Stimulated activated CD4-positive, alpha-beta T cell treated with anti-CD3 and anti-CD28 coated beads, Interleukin-12 subunit alpha, Interleukin-12 subunit beta, amount 100 ng/mL, for 4 hours (primary cell): Measurements from ENCODE around the gene MCF2.
"Not testable (repeated sequence)": the region's sequence is repeated elsewhere in the genome, so short reads cannot be mapped to it uniquely, and the experiment has no call there.

Experiments used
- DNase-seq: peaks from one replicate; pipeline ENCODE4 v3.0.0-alpha.2; 2020

MCF2 gene

GRCh38 chrX:139708067-139708466, at the start of gene MCF2:
Gene MCF2 (minus strand): TSS chrX:139708167. CDS start chrX:139651744, 56,423 bp downstream.
- DNase-seq, result no peak

- no peak for DNase-seq
Measured at GRCh38 chrX:139751053-139751452, 43.1 kb upstream of the MCF2 start.

GRCh38 chrX:139750390-139750789, 42.4 kb upstream of the MCF2 start:
- no peak for DNase-seq

- no peak for DNase-seq
Measured at GRCh38 chrX:139739138-139739537, 31.2 kb upstream of the MCF2 start.

- no peak for DNase-seq
Measured at GRCh38 chrX:139738581-139738980, 30.6 kb upstream of the MCF2 start.

GRCh38 chrX:139736151-139736550, 28.2 kb upstream of the MCF2 start:
- no peak for DNase-seq

- DNase-seq, result no peak
Measured at GRCh38 chrX:139734996-139735395, 27.0 kb upstream of the MCF2 start.

- no peak for DNase-seq
Measured at GRCh38 chrX:139725720-139726119, 17.8 kb upstream of the MCF2 start.

GRCh38 chrX:139724626-139725025, 16.7 kb upstream of the MCF2 start:
- DNase-seq, result no peak

- no peak for DNase-seq
Measured at GRCh38 chrX:139720979-139721378, 13.0 kb upstream of the MCF2 start.

GRCh38 chrX:139720136-139720535, 12.2 kb upstream of the MCF2 start:
- no peak for DNase-seq

GRCh38 chrX:139702658-139703057, 5.3 kb downstream of the MCF2 start:
- no peak for DNase-seq

GRCh38 chrX:139692908-139693307, 15.1 kb downstream of the MCF2 start:
- no peak for DNase-seq

- no peak for DNase-seq
Measured at GRCh38 chrX:139692506-139692849, 15.5 kb downstream of the MCF2 start.

GRCh38 chrX:139691843-139692505, 16.0 kb downstream of the MCF2 start:
- no peak for DNase-seq

GRCh38 chrX:139691493-139691842, 16.5 kb downstream of the MCF2 start:
- no peak for DNase-seq

- not testable (repeated sequence) for DNase-seq
Measured at GRCh38 chrX:139685175-139685574, 22.8 kb downstream of the MCF2 start.

GRCh38 chrX:139680356-139680755, 27.6 kb downstream of the MCF2 start:
- DNase-seq, result no peak

- DNase-seq, result no peak
Measured at GRCh38 chrX:139647597-139647996, 60.4 kb downstream of the MCF2 start.

- DNase-seq, result no peak
Measured at GRCh38 chrX:139642241-139642927, 65.6 kb downstream of the MCF2 start.

GRCh38 chrX:139640259-139640658, 67.7 kb downstream of the MCF2 start:
- DNase-seq, result no peak

GRCh38 chrX:139639253-139639652, 68.7 kb downstream of the MCF2 start:
- no peak for DNase-seq

GRCh38 chrX:139600105-139600504, 107.9 kb downstream of the MCF2 start:
- DNase-seq, result no peak

- no peak for DNase-seq
Measured at GRCh38 chrX:139596068-139596467, 111.9 kb downstream of the MCF2 start.

GRCh38 chrX:139585613-139586012, 122.4 kb downstream of the MCF2 start:
- DNase-seq, result no peak
